SIG-M5 treated with dmso at 0.1 percent for 504 hours (cell line): ENCODE data around the gene MINDY4.
"Not testable (repeated sequence)": the region's sequence is repeated elsewhere in the genome, so short reads cannot be mapped to it uniquely, and the experiment has no call there.

Experiments used
- DNase-seq: peaks from one replicate; lab custom pipeline; 2025; ENCODE audit not compliant: unreplicated experiment; lab: John Stamatoyannopoulos, UW

The MINDY4 gene

DNA sequence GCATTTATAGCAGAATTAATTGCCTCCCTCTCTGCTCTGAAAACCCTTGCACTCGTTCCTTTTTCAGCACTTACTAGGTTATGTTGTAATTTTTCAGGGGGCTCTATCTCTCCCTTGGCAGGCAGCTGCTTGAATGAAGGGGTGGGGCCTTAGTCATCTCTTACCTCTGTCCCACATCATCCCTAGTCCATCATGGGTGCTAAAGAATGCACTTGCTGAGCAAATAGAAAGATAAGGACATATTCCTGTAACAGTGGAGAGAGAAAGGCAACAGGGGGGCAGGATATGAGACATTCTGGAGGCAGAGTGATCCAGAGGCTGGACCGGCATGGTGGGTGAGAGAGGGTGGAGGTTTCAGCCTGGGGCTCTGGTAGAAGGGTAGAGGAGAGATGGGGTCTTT lies 60.0 kb downstream of the MINDY4 start:
- DNase-seq, result no peak

GRCh38 chr7:30831936-30832335 lies 60.7 kb downstream of the MINDY4 start:
- DNase-seq, result no peak

DNA sequence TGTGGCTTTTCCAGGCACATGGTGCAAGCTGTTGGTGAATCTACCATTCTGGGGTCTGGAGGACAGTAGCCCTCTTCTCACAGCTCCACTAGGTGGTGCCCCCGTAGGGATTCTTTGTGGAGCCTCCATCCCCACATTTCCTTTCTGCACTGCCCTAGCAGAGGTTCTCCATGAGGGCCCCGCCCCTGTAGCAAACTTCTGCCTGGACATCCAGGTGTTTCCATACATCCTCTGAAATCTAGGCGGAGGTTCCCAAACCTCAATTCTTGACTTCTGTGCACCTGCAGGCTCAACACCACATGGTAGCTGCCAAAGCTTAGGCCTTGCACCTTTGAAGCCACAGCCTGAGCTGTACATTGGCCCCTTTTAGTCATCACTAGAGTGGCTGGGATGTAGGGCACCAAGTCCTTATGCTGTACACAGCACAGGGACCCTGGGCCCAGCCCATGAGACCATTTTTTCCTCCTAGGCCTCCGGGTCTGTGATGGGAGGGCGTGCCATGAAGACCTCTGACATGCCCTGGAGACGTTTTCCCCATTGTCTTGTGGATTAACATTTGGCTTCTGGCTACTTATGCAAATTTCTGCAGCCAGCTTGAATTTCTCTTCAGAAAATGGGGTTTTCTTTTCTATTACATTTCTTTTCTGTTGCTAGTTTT lies 62.9 kb downstream of the MINDY4 start:
- not testable (repeated sequence) for DNase-seq

- no peak for DNase-seq
Measured at GRCh38 chr7:30835396-30835915, 64.2 kb downstream of the MINDY4 start.

GRCh38 chr7:30836991-30837390 lies 65.8 kb downstream of the MINDY4 start:
- DNase-seq, result no peak

- DNase-seq, result no peak
Measured at GRCh38 chr7:30837581-30837980, 66.4 kb downstream of the MINDY4 start.

GRCh38 chr7:30838008-30838407 lies 66.8 kb downstream of the MINDY4 start:
- DNase-seq, result no peak

- DNase-seq, result no peak
Measured at GRCh38 chr7:30840141-30841024, 69.2 kb downstream of the MINDY4 start.

DNA sequence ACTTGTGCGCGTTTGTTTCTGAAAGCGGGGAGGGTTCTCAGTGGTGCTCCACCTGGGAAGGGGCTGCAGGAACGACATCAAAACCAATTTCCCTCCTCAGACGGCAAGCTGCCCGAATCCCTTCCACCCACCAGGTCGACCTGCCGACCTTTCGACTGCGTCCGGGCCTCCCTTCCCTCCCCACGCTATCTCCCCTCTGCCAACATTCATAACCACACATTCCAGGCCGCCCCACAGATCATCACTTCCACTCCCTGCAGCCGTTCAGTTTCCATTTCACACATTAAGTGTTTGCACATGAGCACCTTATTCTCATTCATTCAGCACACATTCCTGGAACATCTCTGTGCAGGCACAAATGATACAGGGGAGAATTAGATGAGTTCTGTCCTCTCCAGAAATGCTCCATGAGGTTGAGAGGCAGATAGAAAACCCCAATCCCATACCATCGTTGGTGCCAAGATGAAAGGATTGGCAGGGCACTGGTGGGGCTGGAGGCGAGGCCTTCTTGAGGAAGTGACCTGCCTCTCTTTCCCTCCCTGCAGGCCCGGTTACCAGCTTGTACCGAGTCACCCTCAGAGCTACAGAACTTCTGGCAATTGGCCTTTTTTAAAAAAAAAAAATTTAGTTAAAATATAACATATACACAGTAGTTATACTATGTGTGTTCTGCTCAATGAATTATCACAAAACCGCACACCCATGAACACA lies 70.0 kb downstream of the MINDY4 start:
- no peak for DNase-seq

DNA sequence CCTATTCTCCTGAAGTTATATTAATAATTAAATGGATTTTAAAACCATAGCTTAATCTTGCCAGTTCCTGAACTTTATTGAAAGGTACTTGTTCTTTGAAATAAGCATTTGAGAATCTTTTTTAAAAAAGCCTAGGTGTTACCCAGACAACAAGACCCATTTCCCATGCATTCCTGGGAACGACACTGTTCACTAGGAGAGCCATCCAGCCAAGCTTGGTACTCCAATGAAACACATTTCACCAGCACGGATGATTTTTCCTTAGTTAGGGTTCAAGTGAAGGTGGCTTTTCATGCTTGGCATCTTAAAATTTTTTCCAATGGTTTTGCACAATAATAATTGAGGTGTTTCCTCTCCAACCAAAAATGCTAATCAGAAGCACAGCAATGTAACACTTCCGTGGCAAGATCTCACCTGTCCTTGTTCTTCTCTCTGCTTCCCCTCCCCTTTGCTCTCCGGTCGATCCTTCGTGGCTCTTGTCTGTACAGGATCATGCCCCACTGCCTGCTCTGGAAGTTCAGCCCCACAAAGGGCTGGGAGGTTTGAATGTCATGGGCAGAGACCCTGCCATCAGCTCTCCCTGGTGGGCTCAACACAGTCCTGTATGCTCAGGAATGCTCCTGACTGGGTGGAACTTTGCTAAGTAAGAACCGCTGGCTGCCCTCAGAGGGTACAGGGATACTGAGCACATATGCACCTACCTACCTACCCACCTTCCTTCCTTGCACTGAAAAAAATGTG lies 70.8 kb downstream of the MINDY4 start:
- no peak for DNase-seq

DNA sequence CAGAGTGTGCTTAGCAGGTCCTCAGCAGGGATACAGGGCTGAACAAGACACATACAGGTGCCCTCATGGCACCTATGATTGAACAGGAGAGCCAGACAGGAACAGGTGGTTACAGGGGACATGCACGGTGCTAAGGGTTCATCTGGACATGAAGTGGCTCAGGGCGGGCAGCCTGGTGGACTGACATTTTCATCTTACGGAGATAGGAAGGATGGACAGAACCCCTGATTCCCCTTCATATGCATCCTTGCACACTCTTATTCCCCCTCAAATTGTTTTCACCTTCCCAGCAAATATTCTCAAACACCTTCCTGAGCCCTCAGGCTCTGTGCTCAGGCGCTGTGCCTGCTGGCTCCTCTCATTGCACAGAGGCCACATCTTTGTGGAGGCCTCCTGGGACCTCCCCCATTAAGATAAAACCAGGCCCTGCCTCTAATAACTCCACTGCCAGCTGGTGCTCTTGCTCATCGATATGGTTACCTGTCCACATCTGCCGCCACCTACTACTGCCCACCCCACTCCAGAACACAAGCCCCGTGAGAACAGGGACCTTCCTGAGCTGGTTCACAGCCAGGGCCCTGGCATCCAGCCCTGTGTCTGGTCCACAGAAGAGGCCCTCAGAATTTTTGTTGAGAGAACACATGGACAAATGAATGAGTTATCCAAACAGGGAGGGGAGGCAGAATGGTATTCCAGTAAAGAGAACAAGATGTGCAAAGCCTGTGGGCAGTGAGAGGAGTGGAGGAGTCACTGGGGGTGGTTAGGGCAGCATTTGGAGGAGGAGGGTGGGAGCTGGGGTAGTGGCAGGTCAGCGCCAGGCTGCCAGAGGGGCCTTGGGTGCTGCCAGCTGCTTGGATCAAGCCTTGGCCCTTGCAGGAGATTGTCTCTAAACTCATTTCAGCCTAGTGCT lies 71.6 kb downstream of the MINDY4 start:
- DNase-seq, result no peak

DNA sequence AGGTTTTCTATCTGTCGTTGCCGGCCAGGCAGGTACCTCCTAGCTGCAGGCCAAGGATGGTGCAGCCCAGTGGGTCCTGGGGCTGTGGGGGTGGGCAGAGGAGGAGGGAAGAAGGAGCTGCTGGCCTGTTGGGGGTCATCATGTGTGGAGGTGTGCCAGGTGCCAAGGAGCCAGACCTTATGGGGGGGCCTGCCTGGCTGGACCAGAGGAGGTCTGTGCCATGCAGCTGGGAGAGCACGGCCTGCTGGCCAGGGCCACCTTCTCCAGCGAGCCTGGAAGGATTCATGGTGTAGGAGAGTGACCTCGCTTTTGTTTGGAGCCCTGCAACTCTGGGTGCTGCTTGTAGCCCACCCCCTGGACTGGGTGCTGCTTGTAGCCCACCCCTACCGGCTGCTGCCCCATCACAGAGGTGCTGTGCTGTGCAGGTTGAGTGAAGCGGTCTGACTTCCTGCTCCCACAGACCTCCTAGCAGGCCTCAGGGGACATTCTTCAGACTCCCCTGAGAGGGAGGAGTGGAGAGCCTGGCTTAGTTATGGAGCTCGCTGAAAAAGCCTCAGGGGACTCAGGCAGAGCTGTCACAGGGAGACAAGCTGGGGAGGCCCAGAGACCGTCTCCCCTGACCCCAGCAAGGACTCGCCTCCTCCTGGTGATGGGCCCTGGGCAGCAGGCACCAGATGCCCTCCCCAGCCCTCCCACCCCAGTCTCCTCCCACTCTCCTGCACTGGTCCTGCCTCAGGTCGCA lies 72.7 kb downstream of the MINDY4 start:
- no peak for DNase-seq

GRCh38 chr7:30844483-30844874 lies 73.3 kb downstream of the MINDY4 start:
- no peak for DNase-seq

DNA sequence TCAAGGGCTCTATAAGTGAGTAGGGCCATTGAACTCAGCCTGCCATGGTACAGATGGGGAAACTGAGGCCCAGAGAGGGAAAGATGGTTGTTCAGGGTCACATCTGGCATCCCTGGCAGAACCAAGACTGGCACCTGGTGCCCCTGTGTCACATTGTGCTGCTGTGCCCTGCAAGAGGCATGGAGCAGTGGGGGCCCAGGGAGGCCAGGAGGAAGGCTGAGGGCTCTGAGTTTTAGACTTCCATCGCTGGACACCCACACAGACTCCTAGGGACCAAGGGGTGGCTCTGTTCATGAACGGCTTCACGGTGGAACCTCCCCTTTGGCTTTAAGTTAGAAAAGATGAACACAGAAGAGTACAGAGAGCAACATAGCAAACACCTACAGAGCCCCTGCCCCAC lies 73.7 kb downstream of the MINDY4 start:
- DNase-seq, result no peak

DNA sequence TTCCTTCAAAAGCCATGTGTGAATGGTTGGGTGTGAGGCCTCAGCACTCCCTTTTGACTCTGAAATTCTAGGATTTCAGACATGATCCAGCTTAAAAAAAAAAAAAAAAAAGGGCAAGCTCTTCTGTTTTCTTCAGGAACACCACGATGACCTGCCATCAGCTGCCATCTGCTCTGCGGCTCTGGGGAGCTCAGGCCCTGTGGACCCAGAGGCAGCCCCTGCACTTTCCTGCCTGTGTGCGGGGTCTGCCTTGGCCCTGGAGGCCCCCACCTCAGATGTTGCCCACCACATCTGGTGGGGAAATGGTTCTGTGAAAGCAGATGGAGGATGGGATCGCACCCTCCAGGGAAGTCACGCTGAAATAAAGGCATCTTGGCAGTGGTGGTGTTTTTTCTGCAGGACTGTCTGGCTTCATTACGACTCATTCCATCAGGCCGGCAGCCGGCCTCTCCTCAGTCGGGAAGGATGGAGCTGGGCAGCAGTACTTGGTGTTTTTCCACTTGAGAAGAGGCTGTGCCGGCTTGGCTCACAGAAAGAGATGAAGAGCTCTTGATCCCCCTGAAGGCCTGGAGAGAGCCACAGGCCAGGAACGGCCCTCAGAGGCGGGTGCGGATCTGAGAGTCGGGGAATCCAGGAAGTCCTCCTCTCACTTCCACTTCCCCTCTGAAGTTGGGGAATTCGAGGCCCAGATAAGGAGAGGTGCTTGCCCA lies 74.4 kb downstream of the MINDY4 start:
- DNase-seq, result no peak

GRCh38 chr7:30846378-30846777 lies 75.2 kb downstream of the MINDY4 start:
- DNase-seq, result no peak

DNA sequence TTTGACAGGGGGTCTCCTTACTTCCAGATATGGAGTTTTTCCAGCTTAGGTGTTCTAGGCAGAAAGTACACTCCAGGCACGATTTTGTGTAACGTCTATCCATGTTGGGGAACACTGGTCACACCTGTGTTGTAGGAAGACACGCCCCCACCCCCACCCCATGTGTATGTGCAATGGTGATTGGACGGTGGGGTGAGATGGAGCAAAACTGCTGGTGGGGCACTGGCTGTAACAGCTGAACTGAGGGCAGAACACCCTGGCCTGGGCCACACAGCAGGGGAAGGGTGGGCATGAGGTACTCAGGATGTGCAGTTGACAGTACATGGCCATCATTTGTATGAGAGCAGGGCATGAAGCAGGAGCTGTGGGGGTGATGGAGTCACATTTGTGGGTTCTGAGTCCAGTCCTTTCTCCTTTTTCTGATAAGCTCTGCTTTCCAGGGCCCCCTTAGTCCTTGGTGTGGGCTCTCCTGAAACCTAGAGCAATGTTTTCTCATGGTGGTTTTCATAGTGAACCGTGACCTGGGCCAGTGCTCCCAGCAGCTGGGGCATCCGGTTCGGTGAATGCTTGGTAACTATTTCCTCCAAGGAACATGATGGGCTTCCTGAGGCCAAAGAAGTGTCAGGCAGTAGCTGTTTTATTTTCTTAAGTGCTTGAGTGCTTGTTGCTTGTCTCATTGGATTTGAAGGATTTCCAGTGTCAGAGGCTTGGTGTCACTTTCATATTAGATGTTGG lies 77.1 kb downstream of the MINDY4 start:
- DNase-seq, result no peak

DNA sequence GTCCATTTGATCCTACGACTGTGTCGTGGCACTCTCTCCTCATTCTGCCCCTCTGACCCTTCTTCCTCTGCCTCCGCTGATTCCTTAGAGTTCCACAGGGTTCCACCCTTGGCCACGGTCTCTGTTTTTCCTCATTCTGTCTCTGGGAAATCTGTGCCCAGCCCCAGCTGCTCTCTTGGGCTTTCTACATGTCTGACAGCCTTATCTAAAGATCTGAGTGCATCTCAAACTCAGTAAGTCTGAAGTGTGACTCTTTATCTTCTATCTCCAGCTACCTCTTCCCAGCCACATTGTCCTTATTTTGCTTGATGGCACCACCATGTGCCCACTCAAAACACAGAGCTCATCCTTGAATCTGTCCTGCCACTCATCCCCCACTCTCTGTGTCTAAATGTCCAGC lies 78.3 kb downstream of the MINDY4 start:
- no peak for DNase-seq
